ENCODE data around the gene PLK3. TPM values are rescaled to one million over a fixed set of nuclear protein-coding genes. Genes with fewer than 3 reads are reported as not detected.

Gene PLK3
- total and polyA plus RNA-seq, 2 donors (not counting 3 experiments of a cell fraction or from before 2014, with no cell fraction given): 55.0 to 66.7 TPM

DNA sequence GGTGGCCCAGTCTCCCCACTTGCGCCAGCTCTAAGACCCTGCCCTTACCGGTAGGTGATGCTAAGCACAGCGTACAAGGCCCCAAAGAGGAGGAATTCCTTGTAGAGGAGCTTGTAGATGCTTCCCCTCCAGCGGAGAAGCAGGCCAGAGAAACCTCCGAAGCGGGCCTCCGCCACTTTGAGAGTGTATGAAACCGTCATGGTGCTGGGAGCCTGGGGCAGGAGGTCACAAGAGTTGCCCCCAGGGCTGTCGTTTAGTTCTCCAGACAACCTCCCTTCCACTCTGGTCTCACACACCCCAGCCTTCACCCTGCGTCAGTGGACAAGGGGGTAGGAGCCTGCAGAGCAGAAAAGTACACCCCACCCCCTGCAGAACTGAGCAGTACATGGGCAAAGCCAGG lies 12.7 kb upstream of the PLK3 start:
- CTCF ChIA-PET: interaction anchor here (0.9 to 1.9 kb wide), 7 partner anchors 10 to 516 kb away, joined by 3 to 10 read pairs (median 4); partner anchors contain the start of genes BTBD19, DYNLT4, PLK3 and UROD
- Histone ChIP-seq H2AFZ (ENCODE audit: low read depth, low read length) (no peak overlapping the region), H3K4me3 (replicated peaks in 1 of 3; ENCODE audit: insufficient read depth in 1 of 3, low read depth in 1 of 3, low read length in 3 of 3) (no peak overlapping the region), H3K4me2 (ENCODE audit: insufficient read depth, low read length) (no peak overlapping the region), H3K27ac (ENCODE audit: insufficient read depth, low read depth, low read length) (no peak overlapping the region), H3K36me3 (ENCODE audit: control insufficient read depth in 2 of 2, extremely low read depth in 1 of 2, insufficient read depth in 2 of 2, low read length in 2 of 2) (no peaks in the 10 kb centered on the region), H3K9me3 (replicated peaks; ENCODE audit: control insufficient read depth, insufficient read depth, low read length) (no peaks in the 10 kb centered on the region), H3K9ac (replicated peaks; ENCODE audit: extremely low read depth, insufficient read depth, low read length) (no peak overlapping the region), H4K20me1 (replicated peaks; ENCODE audit: control insufficient read depth, extremely low read depth, insufficient read depth, low read length) (no peaks in the 10 kb centered on the region), H3K9me1 (replicated peaks; ENCODE audit: control insufficient read depth, extremely low read depth, insufficient read depth, low read length) (no peaks in the 10 kb centered on the region), H3K27me3 (ENCODE audit: control insufficient read depth in 2 of 2, insufficient read depth in 2 of 2, low read length in 2 of 2) (no peaks in the 10 kb centered on the region), H3K79me2 (ENCODE audit: control insufficient read depth, insufficient read depth, low read length) (no peaks in the 10 kb centered on the region), H3K4me1 (ENCODE audit: control insufficient read depth, extremely low read depth, insufficient read depth, low read length) (peaks cover 10% of the 10 kb centered on the region)
- intact Hi-C loops (cut with micrococcal nuclease) (no loop called here), dilution Hi-C loops (cut with MboI; ENCODE audit: extremely low pct_ligation_motif_present, low sequenced_read_pairs) (no loop called here)
- BruUV-seq (replicated peaks): no TSS peak
- TF ChIP-seq, protein P1, sequence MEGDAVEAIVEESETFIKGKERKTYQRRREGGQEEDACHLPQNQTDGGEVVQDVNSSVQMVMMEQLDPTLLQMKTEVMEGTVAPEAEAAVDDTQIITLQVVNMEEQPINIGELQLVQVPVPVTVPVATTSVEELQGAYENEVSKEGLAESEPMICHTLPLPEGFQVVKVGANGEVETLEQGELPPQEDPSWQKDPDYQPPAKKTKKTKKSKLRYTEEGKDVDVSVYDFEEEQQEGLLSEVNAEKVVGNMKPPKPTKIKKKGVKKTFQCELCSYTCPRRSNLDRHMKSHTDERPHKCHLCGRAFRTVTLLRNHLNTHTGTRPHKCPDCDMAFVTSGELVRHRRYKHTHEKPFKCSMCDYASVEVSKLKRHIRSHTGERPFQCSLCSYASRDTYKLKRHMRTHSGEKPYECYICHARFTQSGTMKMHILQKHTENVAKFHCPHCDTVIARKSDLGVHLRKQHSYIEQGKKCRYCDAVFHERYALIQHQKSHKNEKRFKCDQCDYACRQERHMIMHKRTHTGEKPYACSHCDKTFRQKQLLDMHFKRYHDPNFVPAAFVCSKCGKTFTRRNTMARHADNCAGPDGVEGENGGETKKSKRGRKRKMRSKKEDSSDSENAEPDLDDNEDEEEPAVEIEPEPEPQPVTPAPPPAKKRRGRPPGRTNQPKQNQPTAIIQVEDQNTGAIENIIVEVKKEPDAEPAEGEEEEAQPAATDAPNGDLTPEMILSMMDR (IDR thresholded peaks at IDR 0.05; ENCODE audit: extremely low read depth in 1 of 2, insufficient read depth in 1 of 2, low read depth in 1 of 2, low read length in 2 of 2): no peak
- TF ChIP-seq POLR2AphosphoS5 (IDR thresholded peaks at IDR 0.05; ENCODE audit: insufficient read depth, low read depth, low read length): no peak
- DNase-seq (ENCODE audit: low read depth, low spot score) (no peak), FAIRE-seq (no peak)
- POLR2A ChIA-PET: interaction anchor here (0.7 to 1.9 kb wide), 2 partner anchors 13 to 32 kb away, joined by 3 to 8 read pairs; partner anchors contain the start of gene PLK3

DNA sequence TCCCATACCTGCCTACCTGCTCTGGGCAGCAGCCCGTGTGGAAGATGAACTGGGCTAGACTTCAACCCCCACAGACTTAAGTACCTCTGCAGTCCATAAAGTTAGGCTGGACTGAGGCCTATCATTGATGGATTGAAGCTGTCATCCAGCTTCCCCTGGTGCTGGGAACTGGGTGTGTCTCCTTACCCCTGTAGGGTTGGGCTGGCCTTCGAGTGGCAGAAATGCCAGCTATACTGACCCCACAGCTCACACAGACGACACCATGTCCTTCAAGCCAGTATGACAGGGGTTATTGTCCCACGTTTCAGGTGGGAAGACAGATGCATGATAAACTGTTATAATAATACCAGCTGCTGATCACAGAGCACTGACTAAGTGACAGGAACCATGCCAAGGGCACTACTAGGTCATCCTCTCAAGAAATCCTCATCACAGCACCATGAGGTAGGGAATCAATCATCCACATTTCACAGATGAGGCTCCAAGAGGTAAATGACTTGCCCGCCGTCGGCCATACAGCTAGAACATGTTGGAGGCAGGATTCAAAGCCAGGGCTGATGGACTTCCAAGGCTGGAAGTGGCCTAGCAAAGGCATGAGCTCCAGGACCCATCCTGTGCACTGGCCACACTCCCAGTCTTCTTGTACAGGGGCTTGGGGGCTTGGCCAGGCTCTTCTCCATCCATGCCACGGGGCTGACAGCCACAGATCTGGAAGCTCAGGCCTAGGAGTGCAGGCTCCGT lies 11.9 kb upstream of the PLK3 start, which contains the start of gene BEST4:
Gene BEST4, minus strand, starts transcription at position 51 of the 741 bp plus-strand sequence. CDS start 465 bp downstream, outside the sequence.
- H3K4me2 ChIP-seq (ENCODE audit: insufficient read depth, low read length): no peak within 1 kb of the TSS
- no peak within 1 kb of the TSS for H3K27ac ChIP-seq (ENCODE audit: insufficient read depth, low read depth, low read length)
- no TSS peak for BruUV-seq (replicated peaks)
- DNase-seq (ENCODE audit: low read depth, low spot score) (no peak), FAIRE-seq (no peak)
- no peaks in the 10 kb centered on the region for H3K9me3 ChIP-seq (replicated peaks; ENCODE audit: control insufficient read depth, insufficient read depth, low read length)
- ChIA-PET CTCF (interaction anchor here (0.8 to 2.5 kb wide), 7 partner anchors 10 to 515 kb away, joined by 3 to 12 read pairs (median 4); partner anchors contain the start of genes PLK3 and UROD), POLR2A (interaction anchor here (0.7 to 1.9 kb wide), 3 partner anchors 12 to 31 kb away, joined by 3 to 8 read pairs (median 3); partner anchors contain the start of genes PLK3 and RPS8)
- H3K4me3 ChIP-seq (replicated peaks in 1 of 3; ENCODE audit: insufficient read depth in 1 of 3, low read depth in 1 of 3, low read length in 3 of 3): no peak within 1 kb of the TSS
- intact Hi-C loops (cut with micrococcal nuclease): no loop called here
- no peaks in the 10 kb centered on the region for H3K9me1 ChIP-seq (replicated peaks; ENCODE audit: control insufficient read depth, extremely low read depth, insufficient read depth, low read length)
- H3K79me2 ChIP-seq (ENCODE audit: control insufficient read depth, insufficient read depth, low read length): no peaks in the 10 kb centered on the region
- peaks cover 10% of the 10 kb centered on the region for H3K4me1 ChIP-seq (ENCODE audit: control insufficient read depth, extremely low read depth, insufficient read depth, low read length)
- TF ChIP-seq POLR2AphosphoS5 (IDR thresholded peaks at IDR 0.05; ENCODE audit: insufficient read depth, low read depth, low read length) (no peak), EZH2 (IDR thresholded peaks at IDR 0.05; ENCODE audit: borderline replicate concordance, low read depth, low read length, severe bottlenecking) (no peak), MYC (IDR thresholded peaks at IDR 0.05; ENCODE audit: low read depth, low read length) (no peak), GATA2 (IDR thresholded peaks at IDR 0.05; ENCODE audit: insufficient read depth, insufficient read length, low read depth, low read length) (no peak), FOS (IDR thresholded peaks at IDR 0.05; ENCODE audit: borderline replicate concordance, insufficient read depth, low read length) (no peak), POLR2A (IDR thresholded peaks at IDR 0.05; ENCODE audit: low read depth, low read length) (no peak), JUN (IDR thresholded peaks at IDR 0.05; ENCODE audit: borderline replicate concordance, insufficient read depth, insufficient read length, low read depth) (no peak)
- TF ChIP-seq, protein P2, sequence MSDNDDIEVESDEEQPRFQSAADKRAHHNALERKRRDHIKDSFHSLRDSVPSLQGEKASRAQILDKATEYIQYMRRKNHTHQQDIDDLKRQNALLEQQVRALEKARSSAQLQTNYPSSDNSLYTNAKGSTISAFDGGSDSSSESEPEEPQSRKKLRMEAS (IDR thresholded peaks at IDR 0.05; ENCODE audit: insufficient read depth, insufficient read length): no peak
- TF ChIP-seq, protein P1 (IDR thresholded peaks at IDR 0.05; ENCODE audit: extremely low read depth in 1 of 2, insufficient read depth in 1 of 2, low read depth in 1 of 2, low read length in 2 of 2): no peak
- no peaks in the 10 kb centered on the region for H4K20me1 ChIP-seq (replicated peaks; ENCODE audit: control insufficient read depth, extremely low read depth, insufficient read depth, low read length)
- H2AFZ ChIP-seq (ENCODE audit: low read depth, low read length): no peak within 1 kb of the TSS
- H3K9ac ChIP-seq (replicated peaks; ENCODE audit: extremely low read depth, insufficient read depth, low read length): no peak within 1 kb of the TSS
- no peaks in the 10 kb centered on the region for H3K36me3 ChIP-seq (ENCODE audit: control insufficient read depth in 2 of 2, extremely low read depth in 1 of 2, insufficient read depth in 2 of 2, low read length in 2 of 2)
- H3K27me3 ChIP-seq (ENCODE audit: control insufficient read depth in 2 of 2, insufficient read depth in 2 of 2, low read length in 2 of 2): no peaks in the 10 kb centered on the region
- dilution Hi-C loops (cut with MboI; ENCODE audit: extremely low pct_ligation_motif_present, low sequenced_read_pairs): no loop called here
